Effector memory CD8-positive, alpha-beta T cell (primary cell): ENCODE measurements around the gene PRR16.

Experiments
- ATAC-seq: fragments of 150-1000 bp; cut with Tn5 transposase; replicated peaks from 2 replicates; pipeline ENCODE4 v1.10.0; 2021; ENCODE audit warnings: mild to moderate bottlenecking, moderate library complexity
- DNase-seq, 3 experiments: peaks; one replicate each; pipeline ENCODE4 v3.0.0; 2021
- H3K27ac Mint-ChIP-seq, 2 donors: one replicate each; pipeline ENCODE4 v1.8.0; 2022; ENCODE audit warnings: mild to moderate bottlenecking in 2 of 2, mixed read lengths in 2 of 2, moderate library complexity in 2 of 2
- H3K27me3 Mint-ChIP-seq, 2 donors: one replicate each; pipeline ENCODE4 v1.8.0; 2022; ENCODE audit warnings: mixed read lengths in 2 of 2
- H3K36me3 Mint-ChIP-seq: one replicate; pipeline ENCODE4 v1.8.0; 2022; ENCODE audit warnings: mild to moderate bottlenecking, moderate library complexity, mixed read lengths; ENCODE audit not compliant: insufficient read depth
- H3K4me1 Mint-ChIP-seq, 2 donors: one replicate each; pipeline ENCODE4 v1.8.0; 2022; ENCODE audit warnings: low read depth in 2 of 2, mixed read lengths in 2 of 2
- H3K4me3 Mint-ChIP-seq, 2 donors: one replicate each; pipeline ENCODE4 v1.8.0; 2022; ENCODE audit warnings: mild to moderate bottlenecking in 2 of 2, mixed read lengths in 2 of 2, moderate library complexity in 2 of 2
- H3K9me3 Mint-ChIP-seq, 2 donors: one replicate each; pipeline ENCODE4 v1.8.0; 2022; ENCODE audit warnings: mixed read lengths in 2 of 2

The PRR16 gene

GRCh38 chr5:120512791-120513650 lies 48.9 kb downstream of the PRR16 start:
- H3K9me3 Mint-ChIP-seq: peaks cover 8 to 27% of the 10 kb centered on the region in 2 donors
- no peak for DNase-seq
- no peaks in the 10 kb centered on the region for H3K4me1 Mint-ChIP-seq
- ATAC-seq: no peak
- no peak overlapping the region for H3K4me3 Mint-ChIP-seq
- no peaks in the 10 kb centered on the region for H3K27me3 Mint-ChIP-seq
- H3K27ac Mint-ChIP-seq: no peak overlapping the region
- no peaks in the 10 kb centered on the region for H3K36me3 Mint-ChIP-seq

DNA sequence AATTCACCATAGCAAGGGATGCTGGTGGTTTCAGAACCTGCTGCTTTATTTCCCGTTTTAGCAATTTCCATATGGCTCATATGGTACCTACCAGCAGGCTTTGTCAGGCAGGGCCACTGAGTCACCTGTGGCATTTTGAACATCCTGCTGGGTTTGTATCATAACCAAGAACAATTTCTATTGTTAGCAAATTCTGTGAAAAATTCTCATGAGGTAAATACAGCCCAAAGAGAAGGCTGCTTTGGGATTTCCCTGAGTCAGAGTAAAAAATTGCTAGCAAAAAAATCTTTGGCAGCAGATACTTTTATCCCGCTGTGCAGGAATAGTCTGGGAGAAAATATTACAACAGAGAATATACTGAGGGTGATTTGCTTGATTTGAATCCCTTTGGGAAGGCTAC lies 52.7 kb downstream of the PRR16 start:
- Mint-ChIP-seq H3K36me3 (no peaks in the 10 kb centered on the region), H3K4me3 (no peak overlapping the region), H3K9me3 (peaks cover 7 to 19% of the 10 kb centered on the region in 2 donors), H3K4me1 (no peaks in the 10 kb centered on the region), H3K27me3 (no peaks in the 10 kb centered on the region), H3K27ac (no peak overlapping the region)
- ATAC-seq (no peak), DNase-seq (no peak)

- no peaks in the 10 kb centered on the region for H3K36me3 Mint-ChIP-seq
- no peak overlapping the region for H3K27ac Mint-ChIP-seq
- H3K9me3 Mint-ChIP-seq: peaks cover 5 to 19% of the 10 kb centered on the region in 2 donors
- no peaks in the 10 kb centered on the region for H3K27me3 Mint-ChIP-seq
- H3K4me1 Mint-ChIP-seq: no peaks in the 10 kb centered on the region
- DNase-seq (no peak), ATAC-seq (no peak)
- no peak overlapping the region for H3K4me3 Mint-ChIP-seq
Measured at GRCh38 chr5:120517607-120518252, 53.6 kb downstream of the PRR16 start.

GRCh38 chr5:120518581-120518980 lies 54.5 kb downstream of the PRR16 start:
- Mint-ChIP-seq H3K27ac (no peak overlapping the region), H3K9me3 (peaks cover 1 to 13% of the 10 kb centered on the region in 2 donors), H3K4me3 (no peak overlapping the region), H3K27me3 (no peaks in the 10 kb centered on the region), H3K36me3 (no peaks in the 10 kb centered on the region), H3K4me1 (no peaks in the 10 kb centered on the region)
- DNase-seq (no peak), ATAC-seq (no peak)

DNA sequence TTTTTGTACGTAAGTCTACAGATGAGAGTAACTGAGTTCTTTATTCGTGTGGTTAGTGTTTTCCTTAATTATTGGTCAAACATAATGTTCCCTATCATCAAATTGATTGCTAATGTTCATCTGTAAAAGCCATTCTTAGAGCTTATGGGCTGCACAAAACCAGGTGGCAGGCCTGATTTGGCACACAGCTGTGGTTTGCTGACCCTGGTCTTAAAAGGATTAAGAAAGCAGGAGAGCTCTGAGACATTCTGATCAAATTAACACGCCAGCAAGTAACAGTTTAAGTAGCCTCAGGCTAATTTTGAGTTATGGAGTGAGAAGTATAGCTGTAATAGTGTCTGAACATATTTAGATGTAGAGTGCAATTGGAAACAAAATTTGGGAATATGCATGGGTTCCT lies 63.2 kb downstream of the PRR16 start:
- no peak for ATAC-seq
- Mint-ChIP-seq H3K36me3 (no peaks in the 10 kb centered on the region), H3K4me1 (no peaks in the 10 kb centered on the region), H3K27ac (no peak overlapping the region), H3K4me3 (no peak overlapping the region), H3K9me3 (peaks cover 5 to 11% of the 10 kb centered on the region in 2 donors), H3K27me3 (no peaks in the 10 kb centered on the region)
- no peak for DNase-seq

DNA sequence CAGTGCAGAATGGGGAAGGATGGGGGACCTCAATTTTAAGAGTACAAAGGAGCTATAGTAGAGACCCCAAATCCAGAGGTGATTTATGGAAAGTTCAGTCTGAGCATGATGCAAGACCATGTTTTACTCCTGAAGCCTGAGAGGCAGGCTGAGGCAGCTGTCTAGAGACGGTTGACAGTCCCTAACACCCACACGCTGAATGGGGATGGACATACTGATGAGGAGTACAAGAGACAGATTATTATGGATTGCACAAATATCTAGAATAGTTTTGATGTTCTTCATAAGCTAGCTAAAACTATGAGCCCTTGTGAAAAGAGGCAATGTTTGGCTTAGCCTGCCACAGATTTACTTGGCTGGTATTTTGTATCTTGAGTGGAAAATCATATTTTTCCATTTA lies 64.5 kb downstream of the PRR16 start:
- H3K27ac Mint-ChIP-seq: no peak overlapping the region
- no peaks in the 10 kb centered on the region for H3K4me1 Mint-ChIP-seq
- DNase-seq (no peak), ATAC-seq (no peak)
- peaks cover 5 to 11% of the 10 kb centered on the region in 2 donors for H3K9me3 Mint-ChIP-seq
- H3K4me3 Mint-ChIP-seq: no peak overlapping the region
- no peaks in the 10 kb centered on the region for H3K27me3 Mint-ChIP-seq
- no peaks in the 10 kb centered on the region for H3K36me3 Mint-ChIP-seq

DNA sequence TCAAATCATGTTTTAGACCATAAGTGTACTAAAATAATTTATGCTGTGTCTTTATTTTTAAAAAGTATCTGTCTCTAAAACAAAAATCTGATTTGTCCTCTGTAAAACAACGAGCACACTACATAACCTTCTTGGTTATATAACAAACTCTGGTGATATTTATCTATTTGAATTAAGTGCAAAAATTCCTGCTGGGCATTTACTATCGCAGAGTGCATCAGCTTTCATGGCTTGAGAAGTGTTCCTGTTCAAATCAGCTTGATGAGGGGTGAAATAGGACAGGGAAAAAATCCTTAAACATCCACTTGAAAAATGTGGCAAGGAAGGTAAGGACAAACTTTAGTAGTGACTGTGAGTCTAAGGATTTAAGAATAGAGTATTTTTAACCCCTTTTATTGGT lies 65.3 kb downstream of the PRR16 start:
- H3K27ac Mint-ChIP-seq: no peak overlapping the region
- ATAC-seq (no peak), DNase-seq (no peak)
- H3K4me1 Mint-ChIP-seq: no peaks in the 10 kb centered on the region
- H3K4me3 Mint-ChIP-seq: no peak overlapping the region
- H3K27me3 Mint-ChIP-seq: no peaks in the 10 kb centered on the region
- H3K36me3 Mint-ChIP-seq: no peaks in the 10 kb centered on the region
- peaks cover 5 to 11% of the 10 kb centered on the region in 2 donors for H3K9me3 Mint-ChIP-seq

DNA sequence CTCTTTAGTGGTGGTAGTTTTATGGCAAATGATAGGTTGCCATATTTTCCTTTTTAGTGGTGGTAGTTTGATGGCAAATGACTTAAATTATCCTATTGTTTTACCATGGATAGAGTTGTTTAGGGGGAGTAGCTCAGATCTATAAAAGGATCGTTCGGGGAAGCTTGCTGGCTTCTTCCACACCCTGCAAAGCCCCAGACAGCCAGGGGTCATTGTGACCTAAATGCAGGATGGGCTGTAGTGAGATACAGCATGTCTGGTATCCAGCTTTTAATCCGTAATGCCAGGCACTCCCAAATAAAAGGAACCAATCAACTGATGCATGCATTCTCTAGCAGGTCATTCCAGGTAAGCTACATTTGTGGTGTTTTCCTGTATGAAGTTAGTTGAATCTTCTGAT lies 67.1 kb downstream of the PRR16 start:
- no peak overlapping the region for H3K4me3 Mint-ChIP-seq
- no peak for ATAC-seq
- H3K27me3 Mint-ChIP-seq: no peaks in the 10 kb centered on the region
- no peaks in the 10 kb centered on the region for H3K36me3 Mint-ChIP-seq
- H3K9me3 Mint-ChIP-seq: peaks cover 5 to 11% of the 10 kb centered on the region in 2 donors
- no peak for DNase-seq
- H3K27ac Mint-ChIP-seq: no peak overlapping the region
- no peaks in the 10 kb centered on the region for H3K4me1 Mint-ChIP-seq

DNA sequence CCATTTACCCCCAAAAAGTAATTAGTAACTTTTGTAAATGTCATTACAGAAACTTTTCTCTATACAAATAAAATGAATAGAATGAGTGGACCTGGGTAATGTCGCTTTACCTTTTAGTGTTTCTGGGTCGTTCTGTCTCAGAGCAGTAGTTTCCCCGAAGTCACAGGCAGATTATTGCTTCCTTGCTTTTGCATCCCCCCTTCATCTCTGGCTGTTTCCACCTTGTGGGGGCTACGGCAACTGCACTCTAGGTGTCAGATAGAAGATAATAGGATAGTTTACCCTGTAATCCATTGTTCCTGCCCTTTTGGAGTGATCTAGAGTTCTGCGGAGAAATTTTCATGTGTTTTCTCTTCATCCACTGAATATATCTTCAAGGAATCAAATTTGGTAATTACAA lies 68.7 kb downstream of the PRR16 start:
- H3K9me3 Mint-ChIP-seq: peaks cover 4 to 9% of the 10 kb centered on the region in 2 donors
- H3K36me3 Mint-ChIP-seq: no peaks in the 10 kb centered on the region
- no peaks in the 10 kb centered on the region for H3K27me3 Mint-ChIP-seq
- no peak overlapping the region for H3K27ac Mint-ChIP-seq
- no peak for ATAC-seq
- no peak for DNase-seq
- no peaks in the 10 kb centered on the region for H3K4me1 Mint-ChIP-seq
- H3K4me3 Mint-ChIP-seq: no peak overlapping the region

- Mint-ChIP-seq H3K36me3 (no peaks in the 10 kb centered on the region), H3K4me3 (no peak overlapping the region), H3K4me1 (no peaks in the 10 kb centered on the region), H3K27me3 (no peaks in the 10 kb centered on the region), H3K9me3 (peaks cover 2 to 4% of the 10 kb centered on the region in 2 donors), H3K27ac (no peak overlapping the region)
- DNase-seq (no peak), ATAC-seq (no peak)
Measured at GRCh38 chr5:120533581-120533980, 69.5 kb downstream of the PRR16 start.

DNA sequence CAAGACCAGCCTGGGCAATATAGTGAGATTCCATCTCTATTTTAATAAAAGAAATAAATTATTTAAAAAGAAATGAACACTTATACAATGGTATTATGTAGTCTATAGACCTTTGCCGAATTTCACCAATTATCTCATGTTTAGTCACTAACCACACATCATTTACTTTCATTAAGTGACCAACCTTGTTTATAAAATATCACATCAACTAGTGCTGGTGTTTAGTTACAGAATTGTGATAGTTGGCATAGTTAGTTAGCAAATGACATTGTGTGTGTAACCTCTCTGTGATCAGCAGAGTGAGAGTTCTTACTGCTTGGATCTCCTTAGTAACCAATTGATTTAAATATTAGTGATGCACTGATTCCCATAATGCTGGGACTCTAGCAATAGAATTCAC lies 71.8 kb downstream of the PRR16 start:
- H3K27ac Mint-ChIP-seq: no peak overlapping the region
- H3K9me3 Mint-ChIP-seq: peaks cover 0 to 5% of the 10 kb centered on the region in 2 donors
- no peaks in the 10 kb centered on the region for H3K27me3 Mint-ChIP-seq
- H3K4me3 Mint-ChIP-seq: no peak overlapping the region
- peaks cover 3% of the 10 kb centered on the region for H3K36me3 Mint-ChIP-seq
- no peaks in the 10 kb centered on the region for H3K4me1 Mint-ChIP-seq
- ATAC-seq (no peak), DNase-seq (no peak)

DNA sequence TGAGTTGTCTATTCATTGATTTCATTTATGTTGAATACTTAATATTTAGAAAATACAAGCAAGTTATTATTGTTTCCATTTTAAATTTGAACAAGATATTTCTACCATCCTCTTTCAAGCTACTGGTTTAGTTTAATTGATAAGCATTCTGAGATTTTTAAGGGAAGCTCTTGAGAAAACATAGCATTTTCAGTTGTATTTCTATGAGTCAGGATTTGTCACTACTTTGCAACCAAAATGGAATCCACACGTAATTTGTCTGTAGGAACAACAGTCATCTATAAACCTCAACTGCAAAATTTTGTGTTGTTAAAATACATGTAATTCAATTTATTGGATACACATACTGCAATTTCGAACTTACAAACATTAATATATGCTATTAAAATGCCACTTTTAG lies 74.0 kb downstream of the PRR16 start:
- ATAC-seq: no peak
- Mint-ChIP-seq H3K4me3 (no peak overlapping the region), H3K9me3 (peaks cover 0 to 5% of the 10 kb centered on the region in 2 donors), H3K4me1 (no peaks in the 10 kb centered on the region), H3K27me3 (no peaks in the 10 kb centered on the region), H3K36me3 (peaks cover 3% of the 10 kb centered on the region), H3K27ac (no peak overlapping the region)
- no peak for DNase-seq

DNA sequence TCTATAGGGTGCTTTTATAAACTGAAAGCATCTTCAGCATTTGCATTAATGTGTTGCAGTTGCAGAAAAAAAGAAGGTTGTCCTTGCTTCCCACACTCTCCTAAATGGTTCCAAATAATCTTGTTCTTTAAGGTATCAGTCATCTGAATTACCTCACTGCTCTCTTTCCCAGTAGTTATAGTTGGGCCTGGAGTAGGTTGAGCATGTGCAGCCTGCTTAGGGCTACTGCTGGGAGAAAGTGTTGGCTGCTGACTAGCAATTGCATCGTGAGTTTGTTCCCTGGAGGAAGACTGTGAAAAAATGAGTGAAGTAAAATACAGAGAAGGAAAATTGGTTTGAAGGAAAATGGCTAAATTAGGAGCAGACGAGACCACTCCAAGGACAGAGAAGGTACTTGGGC lies 74.5 kb downstream of the PRR16 start:
- Mint-ChIP-seq H3K27me3 (no peaks in the 10 kb centered on the region), H3K9me3 (peaks cover 0 to 5% of the 10 kb centered on the region in 2 donors)
- no peak for ATAC-seq

DNA sequence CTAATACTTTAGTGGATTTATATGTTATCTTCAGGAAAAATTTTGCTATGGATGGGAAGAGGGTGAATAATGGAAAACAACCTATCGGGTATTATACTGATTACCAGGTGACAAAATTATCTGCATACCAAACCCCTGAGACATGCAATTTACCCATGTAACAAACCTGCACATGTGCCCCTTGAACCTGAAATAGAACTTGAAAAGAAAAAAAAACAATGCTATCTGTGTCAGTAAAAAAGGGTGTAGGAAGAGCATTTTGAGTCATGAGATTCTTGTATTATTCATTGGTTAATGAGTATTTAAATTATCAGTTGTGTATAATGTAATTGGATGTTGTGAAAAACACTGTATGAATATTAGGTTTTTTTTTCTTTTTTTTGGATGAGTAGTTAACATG lies 75.4 kb downstream of the PRR16 start:
- Mint-ChIP-seq H3K27ac (no peak overlapping the region), H3K27me3 (no peaks in the 10 kb centered on the region), H3K36me3 (peaks cover 3% of the 10 kb centered on the region), H3K9me3 (peaks cover 0 to 5% of the 10 kb centered on the region in 2 donors), H3K4me1 (no peaks in the 10 kb centered on the region), H3K4me3 (no peak overlapping the region)
- DNase-seq: no peak
- ATAC-seq: no peak

More for the DNA sequence above, 74.5 kb downstream of the PRR16 start:
- H3K27ac Mint-ChIP-seq: no peak overlapping the region
- no peak for DNase-seq
- no peak overlapping the region for H3K4me3 Mint-ChIP-seq
- no peaks in the 10 kb centered on the region for H3K4me1 Mint-ChIP-seq
- H3K36me3 Mint-ChIP-seq: peaks cover 3% of the 10 kb centered on the region
